Activated T-cell treated with anti-CD3 and anti-CD28 coated beads for 4 hours (primary cell): ENCODE results near the gene SESN3.
A peak's percentile ranks its signal among the peaks of the same experiment; 100 is the strongest.
"Not testable (repeated sequence)": the region's sequence is repeated elsewhere in the genome, so short reads cannot be mapped to it uniquely, and the experiment has no call there.

Experiments used
- DNase-seq: peaks from one replicate; pipeline ENCODE4 v3.0.0-alpha.2; 2020

Gene SESN3, protein sequence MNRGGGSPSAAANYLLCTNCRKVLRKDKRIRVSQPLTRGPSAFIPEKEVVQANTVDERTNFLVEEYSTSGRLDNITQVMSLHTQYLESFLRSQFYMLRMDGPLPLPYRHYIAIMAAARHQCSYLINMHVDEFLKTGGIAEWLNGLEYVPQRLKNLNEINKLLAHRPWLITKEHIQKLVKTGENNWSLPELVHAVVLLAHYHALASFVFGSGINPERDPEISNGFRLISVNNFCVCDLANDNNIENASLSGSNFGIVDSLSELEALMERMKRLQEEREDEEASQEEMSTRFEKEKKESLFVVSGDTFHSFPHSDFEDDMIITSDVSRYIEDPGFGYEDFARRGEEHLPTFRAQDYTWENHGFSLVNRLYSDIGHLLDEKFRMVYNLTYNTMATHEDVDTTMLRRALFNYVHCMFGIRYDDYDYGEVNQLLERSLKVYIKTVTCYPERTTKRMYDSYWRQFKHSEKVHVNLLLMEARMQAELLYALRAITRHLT

DNA sequence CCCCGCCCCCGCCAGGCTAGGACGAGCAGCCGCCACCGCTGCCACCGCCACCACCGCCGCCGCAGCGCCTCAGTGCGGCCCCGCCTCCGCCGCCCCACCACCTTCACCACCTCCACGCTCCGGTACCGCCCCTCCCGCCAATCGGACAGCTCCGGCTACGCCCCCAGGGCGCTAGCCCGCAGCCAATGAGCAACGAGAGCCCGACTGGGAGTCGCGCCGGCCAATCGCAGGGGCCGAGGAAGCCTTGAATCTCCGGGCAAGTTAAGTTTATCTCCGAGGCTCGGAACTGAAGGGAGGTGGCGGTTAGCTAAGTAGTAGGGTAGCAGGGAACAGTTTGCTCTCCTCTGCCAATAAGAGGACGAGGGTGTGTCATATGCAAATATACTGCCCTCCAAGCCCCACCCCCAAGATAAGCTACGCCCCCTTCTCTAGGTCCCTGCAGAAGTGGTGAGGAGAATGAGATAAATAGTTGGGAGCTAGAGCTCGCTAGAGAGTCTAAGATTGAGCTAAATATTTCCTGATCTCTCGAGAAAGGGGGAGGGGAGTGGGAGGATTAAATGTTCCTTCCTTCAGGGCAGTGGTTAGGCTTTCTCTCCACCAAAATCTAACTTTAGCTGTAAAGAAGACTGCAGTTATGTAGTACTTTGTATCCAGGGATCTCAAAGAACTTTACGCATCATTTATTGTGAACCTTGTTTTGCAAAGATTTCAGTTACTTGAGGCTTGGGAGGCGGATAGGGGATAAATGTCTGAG is at the start of gene SESN3:
TSS of gene SESN3 (minus strand) at position 76 of the 754 bp plus-strand sequence. CDS start 342 bp downstream, outside the sequence.
- peak; percentile 95 for DNase-seq

DNA sequence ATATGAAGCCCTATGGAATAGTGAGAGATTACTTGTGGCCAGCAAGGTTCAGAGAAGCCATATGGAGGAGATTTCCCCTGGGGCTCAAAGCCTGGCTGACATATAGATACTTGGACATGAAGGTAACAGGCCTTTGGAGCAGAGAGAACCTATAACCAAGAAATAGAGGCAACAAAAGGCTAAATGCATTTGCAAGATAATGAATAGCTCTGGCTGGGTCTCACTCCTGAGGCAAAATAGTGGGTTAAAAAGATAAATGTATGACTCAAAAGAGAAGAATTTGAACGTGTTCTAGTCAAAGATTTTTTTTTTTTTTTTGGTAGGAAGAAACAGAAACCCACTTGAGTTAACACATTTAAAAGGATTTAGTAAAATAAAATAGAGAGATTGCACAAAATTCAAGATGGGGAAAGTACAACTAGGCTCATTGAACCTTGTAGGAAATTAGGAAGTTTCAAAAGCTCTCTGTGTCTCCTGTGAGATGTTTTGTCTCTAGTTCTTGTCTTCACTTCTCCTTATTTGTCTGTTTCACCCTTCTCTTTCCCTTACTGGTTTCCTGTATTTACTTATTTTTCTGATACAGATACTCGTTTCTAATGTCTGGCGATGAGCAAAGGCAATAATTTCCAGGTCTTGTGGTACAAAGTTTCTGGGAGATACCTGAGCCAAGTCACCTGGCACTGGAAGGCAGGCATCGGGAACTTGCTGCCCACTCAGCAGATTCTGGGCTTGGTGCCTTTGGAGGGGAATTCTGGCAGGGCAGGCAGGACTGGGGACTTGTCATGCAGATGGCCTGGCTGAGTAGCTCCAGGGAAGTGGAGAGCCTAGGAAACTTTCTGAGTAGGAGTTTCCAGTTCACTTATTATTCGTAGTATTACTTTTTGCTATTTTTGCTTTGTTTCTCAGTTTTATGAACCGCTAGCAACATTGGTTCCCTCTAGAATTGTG is 49.2 kb upstream of the SESN3 start:
- no peak for DNase-seq

DNA sequence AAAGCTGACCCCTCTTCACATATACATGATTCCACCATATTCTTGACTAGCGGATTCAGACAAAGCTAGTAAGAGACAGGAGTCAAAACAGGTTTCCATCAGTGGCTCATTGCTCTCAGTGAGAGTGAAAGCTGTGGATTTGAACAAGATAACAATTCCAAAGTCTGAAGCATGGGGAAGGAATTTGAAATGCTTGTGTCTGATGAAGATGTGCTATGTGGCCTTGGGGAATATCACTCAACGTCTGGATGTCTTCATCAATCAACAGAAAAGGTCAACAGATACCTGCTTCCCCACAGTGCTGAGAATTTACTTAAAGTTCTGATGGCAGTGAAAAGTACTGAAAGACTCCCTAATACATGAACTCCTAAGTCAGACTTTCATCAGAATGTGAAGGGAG is 46.9 kb upstream of the SESN3 start:
- no peak for DNase-seq

DNA sequence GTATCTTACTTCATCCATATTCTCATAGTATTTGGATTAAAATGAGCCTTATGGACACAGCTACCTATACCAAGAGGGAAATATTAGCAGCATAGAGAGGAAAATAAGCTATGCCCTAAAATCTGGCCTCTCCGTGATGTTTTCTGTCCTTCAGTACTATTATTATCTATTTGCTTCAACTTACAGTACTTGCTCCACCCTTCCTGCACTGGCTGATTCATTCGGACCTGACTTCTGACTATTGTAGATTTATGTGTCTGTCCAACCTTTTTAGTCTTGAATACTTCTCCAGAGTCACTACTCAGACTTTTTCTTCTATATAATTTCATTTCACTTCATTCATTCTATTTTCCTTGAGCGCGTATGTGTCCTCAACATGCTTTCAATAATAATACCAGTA is 45.1 kb upstream of the SESN3 start:
- no peak for DNase-seq

DNA sequence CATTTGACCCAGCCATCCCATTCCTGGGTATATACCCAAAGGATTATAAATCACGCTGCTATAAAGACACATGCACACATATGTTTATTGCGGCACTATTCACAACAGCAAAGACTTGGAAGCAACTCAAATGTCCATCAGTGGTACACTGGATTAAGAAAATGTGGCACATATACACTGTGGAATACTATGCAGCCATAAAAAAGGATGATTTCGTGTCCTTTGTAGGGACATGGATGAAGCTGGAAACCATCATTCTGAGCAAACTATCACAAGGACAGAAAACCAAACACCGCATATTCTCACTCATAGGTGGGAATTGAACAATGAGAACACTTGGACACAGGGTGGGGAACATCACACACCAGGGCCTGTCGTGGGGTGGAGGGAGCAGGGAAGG is 42.6 kb upstream of the SESN3 start:
- not testable (repeated sequence) for DNase-seq

DNA sequence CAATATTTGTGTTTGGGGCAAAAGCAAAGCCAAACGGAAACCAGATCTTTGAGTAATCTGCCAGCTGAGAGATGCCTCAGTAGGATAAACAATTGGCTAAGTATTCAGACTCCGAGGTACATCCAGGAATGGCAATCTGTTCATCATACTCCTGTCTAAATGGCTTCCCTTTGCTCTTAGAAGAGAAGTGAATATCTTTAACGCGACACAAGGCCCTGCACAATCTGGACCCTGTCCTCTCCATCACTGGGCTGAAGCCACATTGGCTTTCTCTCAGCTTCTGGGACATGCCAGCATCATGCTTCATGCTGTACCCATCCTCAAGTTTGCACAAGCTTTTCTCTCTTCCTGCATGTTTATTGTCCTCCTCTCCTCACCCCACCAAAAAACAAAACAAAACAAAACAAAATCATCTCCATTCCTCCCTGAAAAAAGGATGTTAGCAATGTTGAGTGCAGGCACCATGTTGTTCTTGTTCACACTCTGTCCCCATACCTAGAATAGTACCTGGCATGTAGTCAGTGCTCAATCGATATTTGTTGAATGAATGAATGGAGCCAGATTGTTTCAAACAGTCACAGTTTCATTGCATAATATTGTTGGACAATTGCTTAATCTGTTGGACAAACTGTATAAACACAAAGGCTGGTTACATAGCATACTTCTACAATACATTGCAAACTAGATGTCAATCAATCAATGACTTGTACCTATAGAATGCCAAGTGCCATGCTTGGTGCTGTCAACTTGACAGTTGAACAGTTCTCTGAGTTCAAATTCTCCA is 38.2 kb upstream of the SESN3 start:
- DNase-seq, result no peak

DNA sequence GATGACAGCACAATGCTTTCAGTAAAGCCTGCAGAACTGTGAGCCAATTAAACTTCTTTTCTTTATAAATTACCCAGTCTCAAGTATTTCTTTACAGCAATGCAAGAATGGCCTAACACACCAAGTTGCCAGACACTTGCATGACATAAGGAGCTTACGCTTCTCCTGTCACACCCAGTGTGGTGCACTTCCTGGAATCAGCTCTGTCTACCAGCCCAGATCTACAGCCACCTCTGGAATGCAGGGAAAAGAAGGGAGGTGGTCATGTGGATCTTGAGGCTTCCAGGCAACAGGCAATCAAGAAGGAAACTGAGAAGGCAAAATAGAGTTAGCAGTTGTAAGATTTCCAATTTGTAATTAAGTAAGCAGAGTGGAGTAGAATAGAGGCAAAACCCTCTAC is 37.4 kb upstream of the SESN3 start:
- DNase-seq, result no peak

DNA sequence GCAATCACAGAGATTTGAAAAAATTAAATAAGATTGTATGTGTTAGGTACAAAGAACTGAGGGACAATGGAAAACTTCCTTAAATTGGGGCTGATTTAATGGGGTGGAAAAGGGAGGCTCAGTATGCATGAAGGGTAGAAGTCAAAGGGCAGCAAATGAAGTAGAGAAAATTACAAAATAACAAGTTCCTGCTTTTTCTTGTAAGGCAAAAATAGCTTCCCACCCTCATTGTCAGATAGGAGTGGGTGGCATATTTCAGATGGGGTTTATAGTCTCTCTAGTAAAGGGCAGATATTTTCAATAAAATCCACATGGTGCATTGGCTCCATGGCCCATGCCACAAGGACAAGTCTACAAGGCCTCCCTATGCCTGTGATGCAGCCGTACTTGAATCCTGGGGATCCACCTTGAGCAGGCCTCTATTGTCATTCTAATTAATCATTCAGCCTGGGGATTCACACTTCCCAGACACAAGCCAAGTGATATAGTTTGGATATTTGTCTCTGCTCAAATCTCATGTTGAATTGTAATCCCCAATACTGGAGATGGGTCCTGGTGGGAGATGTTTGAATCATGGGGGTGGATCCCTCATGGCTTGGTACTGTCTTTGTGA is 36.7 kb upstream of the SESN3 start:
- no peak for DNase-seq

DNA sequence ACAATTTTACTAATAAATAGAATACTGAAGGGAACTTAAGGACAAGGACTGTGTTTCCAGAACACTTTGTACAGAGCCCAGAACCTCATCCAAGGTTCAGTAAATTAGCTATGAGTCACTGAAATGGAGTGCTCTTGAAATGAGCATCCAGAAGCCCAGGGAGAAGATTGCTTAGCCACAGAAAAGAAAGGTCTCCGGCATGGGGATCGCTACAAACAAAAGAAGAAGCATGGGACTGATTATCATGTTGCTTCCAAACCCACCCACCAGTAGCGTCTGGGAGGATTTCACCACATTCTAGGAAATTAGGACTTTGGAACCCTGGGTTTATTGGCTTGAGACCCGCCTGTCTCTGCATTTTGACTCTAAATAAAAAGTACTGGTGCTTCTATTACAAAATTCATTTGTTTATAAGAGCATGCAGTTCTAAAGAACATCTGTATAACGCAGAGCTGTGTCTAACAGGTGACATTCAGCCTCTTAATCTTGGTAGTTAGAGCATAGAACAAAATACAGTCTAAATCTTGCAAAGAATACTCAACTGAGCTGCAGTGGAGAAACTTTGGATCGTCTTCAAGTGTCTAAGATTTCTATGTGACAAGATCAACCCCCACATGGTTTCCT is 35.9 kb upstream of the SESN3 start:
- DNase-seq, result no peak

DNA sequence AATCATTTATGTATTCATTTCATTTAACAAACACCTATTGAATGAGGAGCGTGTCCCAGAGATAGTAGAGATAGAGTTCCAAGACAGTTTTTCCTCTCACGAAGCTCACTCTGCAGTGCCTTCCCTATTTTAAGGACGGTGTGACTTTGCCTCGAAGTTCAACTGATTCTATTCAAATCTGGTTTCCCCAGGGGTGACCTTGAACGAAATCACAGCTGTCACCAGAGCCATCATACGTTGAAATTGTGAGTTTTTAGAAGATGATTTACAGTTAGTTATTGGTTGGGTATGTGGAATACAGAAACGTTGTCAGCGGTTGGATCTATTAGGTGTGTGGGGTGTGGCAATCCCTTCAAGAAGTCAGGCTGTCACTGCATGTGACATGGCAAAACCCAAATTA is 33.9 kb upstream of the SESN3 start:
- no peak for DNase-seq

DNA sequence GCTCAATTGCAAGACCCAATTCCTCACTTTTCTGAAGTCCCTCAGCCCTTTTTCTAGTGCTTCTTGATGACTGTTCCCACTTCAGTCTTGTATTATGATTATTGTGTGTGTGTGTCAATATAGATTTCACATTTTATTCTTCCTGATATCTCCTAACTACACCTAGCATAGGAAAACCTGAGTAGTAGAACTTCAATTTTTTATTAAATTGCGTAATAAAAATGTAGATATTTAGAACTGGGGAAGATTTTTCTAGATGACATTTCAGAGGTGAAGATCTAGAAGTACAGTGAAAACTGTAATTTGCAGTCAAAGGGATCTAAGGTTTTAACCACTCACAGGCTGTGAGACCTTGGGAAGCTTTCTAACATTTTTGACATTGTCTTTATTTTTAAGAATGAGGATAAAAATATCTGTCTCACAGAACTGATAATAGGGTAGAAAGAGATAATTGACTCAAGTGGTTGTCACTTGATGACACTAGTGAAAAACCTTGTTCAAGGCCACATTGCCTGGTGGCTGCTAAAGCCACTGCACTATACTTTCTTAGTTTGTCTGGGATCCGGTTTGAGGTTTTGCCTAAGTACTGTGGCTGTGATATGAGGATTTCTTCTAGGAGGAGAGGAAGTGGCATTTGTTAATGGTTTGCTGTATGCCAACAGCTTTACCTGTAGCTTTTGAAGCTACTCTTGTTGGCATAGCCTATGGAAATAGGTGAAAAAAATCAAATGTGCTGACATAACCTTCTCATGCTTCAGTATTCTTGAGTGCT is 32.2 kb upstream of the SESN3 start:
- no peak for DNase-seq

DNA sequence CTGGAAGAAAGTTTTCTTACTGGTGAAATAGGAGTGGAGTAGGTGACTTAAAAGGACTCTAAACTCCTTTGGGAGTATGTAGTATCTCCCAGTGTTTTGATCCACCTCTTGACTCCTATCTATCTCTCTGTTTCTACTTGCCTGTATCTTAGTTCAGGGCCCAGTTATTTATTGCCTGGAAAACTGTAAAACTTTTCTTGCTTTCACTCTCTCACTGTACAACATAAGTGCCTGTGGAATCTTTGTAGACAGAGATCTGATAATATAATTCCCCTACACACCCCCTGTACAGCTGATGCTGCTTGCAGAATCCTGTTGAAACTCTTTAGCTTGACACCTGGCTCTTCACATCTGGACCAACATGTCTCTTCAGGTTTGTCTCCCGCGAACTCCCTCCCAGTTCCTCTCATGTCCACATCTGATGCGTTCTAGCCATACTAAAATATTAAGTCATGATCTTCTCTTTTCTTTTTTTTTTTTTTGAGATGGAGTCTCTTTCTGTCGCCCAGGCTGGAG is 26.5 kb upstream of the SESN3 start:
- DNase-seq, result no peak

DNA sequence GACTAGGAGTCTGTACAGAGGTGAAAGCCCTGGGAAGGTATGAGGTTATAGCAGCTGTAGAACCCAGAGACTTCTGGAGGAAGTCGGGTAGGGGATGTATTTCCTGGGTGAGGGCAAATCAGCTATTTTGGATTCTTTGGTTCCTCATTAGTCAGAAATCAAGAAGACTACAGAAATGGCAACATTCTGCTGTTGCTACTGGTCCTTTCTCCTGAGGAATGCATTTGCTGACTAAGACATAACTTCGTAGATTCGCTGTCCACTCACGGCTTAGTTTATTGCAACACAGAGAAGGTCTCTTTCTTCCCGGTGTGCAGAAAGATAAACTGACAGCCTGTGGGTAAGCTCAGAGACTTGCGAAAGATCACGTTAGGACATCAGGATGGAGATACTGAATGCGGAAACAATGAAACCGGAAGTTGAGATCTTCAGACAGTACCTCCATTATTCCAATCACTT is 25.3 kb upstream of the SESN3 start:
- DNase-seq, result no peak

DNA sequence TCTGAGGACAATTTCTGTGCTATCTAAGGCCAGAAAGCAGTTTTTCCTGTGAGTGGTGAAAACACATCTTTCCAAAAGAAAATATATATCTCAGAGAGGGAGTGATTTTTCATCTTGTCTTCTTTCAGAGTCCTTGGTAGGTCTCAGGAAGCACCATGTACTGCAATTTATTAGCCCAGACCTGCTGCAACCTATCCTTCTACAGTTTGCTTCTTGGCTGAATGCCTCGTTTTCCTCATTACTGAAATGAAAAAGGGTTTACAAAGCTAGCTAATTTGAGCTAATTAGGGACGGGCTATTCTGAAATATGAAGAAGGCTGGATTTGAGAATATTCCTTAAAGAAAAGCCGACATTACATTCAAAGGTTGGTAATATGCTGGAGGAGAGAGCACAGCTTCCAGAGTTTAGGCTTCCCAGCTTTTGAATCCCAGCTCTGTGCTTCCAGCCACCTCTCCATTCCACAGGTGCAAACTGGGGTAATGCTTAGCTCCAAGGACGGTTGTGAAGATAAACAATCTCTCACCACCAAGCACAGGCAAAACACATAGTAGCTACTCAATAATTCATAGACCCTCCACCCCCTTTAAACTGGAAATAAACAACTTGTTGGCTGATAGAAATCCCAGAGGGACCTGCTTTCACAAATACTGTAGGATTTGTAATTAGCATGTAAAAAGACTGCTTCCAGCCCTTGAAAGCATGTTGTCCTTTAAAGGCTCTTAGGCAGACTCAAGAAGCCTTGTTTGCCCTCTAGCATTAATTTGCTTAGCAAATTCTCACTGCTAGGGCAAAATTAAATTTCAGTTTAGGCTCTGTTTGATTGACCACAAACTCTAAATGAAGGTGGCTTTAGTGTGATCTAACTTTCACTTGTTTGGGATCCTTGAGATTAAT is 24.5 kb upstream of the SESN3 start:
- DNase-seq, result no peak

DNA sequence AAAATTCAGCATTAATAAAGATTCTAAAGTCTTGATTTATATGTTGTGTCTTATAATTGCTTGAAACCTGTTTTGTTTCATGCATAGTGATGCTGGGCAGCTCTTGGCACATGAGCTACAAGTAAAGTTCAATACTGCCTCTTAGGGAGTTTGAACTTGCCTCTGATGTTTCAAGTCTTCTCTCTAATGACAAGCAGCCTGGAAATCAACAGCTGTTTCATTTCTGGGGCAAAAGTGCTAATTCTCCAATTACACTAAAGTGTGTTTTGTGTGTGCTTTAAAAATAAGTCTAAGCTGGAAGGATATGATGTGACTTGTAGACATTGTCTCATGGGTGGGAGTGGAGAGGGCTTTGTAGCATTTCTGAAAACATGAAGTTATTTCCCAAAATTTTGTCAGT is 23.7 kb upstream of the SESN3 start:
- no peak for DNase-seq

DNA sequence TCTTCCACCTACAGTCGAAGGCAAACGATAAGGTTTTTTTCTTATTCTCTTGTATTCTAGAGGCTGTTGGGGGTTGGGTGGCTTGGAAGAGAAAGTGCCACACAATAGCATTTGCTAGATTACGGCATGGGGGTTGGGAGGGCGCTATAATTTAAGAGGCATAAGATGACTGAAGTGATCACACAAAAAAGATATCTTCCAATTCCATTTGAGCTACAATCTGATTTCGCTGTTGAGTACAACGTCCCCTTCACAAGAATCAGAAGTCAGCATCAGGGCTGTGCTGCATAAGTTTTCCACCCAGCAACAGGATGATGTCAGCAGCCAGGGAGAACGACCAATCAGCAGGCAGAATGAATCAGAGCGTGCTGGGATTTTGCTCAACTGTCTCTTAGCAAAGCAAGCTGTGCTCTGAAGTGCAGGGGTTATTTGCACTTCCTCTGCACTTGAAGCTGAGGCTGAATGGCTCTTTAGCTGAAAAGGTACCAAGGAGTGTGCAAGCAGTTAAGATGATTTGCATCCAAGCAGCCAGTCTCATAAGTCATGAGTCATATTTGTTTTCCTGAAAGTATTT is 23.2 kb upstream of the SESN3 start:
- DNase-seq, result peak; percentile 74

DNA sequence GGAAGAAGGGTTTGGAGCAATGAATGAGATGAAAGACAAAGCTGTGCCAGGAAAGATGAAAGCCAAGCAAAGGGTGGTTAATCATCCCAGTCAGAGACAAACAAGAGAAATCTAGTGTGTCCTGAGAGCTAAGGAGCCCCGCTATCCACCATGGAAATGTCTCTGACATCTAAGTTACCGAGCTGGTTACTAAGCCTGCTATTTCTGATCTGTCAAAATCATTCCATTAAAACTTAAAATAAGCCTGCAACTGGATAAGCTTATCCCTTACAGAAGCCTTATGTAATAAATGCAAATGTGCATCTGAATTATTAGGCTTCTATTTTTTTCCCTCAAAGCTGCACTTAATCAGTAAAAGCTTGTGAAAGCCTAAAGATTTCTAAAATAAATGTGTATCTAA is 22.1 kb upstream of the SESN3 start:
- DNase-seq, result no peak

DNA sequence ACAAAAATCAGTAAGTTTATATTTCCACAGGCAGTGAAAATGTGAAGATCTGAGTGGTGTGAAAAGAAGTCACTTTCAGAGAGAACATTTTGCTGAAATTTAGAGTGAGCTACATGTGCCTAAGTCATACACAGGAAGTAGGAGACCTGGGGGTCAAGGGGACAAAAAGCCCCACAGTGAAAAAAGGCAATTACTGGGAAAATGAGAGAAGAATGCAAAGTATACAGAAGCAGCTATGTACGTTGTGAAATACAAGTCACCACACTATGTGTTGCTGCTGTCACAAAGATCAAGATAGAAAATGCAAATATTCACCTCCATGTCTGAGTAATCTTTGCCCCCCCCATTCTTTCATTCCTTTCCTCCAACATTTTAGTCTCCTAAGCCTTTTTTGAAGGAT is 21.6 kb upstream of the SESN3 start:
- DNase-seq, result no peak

DNA sequence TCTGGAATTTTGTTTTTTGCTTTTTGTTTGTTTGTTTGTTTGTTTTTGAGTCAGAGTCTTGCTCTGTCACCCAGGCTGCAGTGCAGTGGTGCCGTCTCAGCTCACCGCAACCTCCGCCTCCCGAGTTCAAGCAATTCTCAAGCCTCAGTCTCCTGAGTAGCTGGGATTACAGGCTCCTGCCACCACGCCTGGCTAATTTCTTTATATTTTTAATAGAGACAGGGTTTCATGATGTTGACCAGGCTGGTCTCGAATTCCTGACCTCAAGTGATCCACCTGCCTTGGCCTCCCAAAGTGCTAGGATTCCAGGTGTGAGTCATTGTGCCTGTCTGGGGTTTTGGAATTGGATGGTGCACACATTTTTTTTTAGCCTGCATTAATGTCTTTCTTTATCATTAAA is 20.9 kb upstream of the SESN3 start:
- DNase-seq, result not testable (repeated sequence)
